Stimulated activated CD8-positive, alpha-beta memory T cell treated with anti-CD3 and anti-CD28 coated beads, Interleukin-7, amount 100 ng/mL, for 4 hours (primary cell): ENCODE results near the gene CD302.
"Not testable (repeated sequence)": the region's sequence is repeated elsewhere in the genome, so short reads cannot be mapped to it uniquely, and the experiment has no call there.

Experiments used
- DNase-seq, 2 donors: peaks; one replicate each; pipeline ENCODE4 v3.0.0-alpha.2; 2020; ENCODE audit warnings: low read depth in 2 of 2

The CD302 gene

GRCh38 chr2:159750873-159751272 is 47.1 kb downstream of the CD302 start:
- no peak for DNase-seq

DNA sequence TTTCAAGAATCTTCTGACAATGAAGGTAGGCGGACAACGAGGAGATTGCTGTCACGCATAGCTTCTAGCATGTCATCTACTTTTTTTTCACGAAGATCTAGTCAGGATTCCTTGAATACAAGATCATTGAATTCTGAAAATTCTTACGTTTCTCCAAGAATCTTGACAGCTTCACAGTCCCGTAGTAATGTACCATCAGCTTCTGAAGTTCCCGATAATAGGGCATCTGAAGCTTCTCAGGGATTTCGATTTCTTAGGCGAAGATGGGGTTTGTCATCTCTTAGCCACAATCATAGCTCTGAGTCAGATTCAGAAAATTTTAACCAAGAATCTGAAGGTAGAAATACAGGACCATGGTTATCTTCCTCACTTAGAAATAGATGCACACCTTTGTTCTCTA is 49.9 kb downstream of the CD302 start:
- DNase-seq, result no peak

- not testable (repeated sequence) for DNase-seq
These were observed 52.8 kb downstream of the CD302 start for GRCh38 chr2:159745237-159745636.

DNA sequence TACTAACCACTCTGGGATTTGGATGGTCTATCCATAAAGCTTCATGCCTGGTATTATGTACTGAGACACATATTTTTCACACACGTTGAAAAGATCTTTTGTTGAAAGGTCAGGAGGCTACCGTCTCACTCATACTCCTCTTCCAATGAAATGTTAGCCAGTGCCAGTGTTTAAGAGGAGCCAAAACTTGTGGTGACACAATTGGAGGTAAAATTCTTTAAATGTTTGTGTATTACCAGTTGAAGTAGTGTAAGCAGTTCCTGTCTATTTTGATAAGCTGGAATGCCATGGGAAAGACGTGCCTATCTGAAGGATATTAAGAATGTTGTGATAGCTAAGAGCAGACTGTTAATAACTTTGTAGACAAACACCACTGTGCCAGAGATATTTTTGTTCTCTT is 53.6 kb downstream of the CD302 start:
- DNase-seq, result no peak

DNA sequence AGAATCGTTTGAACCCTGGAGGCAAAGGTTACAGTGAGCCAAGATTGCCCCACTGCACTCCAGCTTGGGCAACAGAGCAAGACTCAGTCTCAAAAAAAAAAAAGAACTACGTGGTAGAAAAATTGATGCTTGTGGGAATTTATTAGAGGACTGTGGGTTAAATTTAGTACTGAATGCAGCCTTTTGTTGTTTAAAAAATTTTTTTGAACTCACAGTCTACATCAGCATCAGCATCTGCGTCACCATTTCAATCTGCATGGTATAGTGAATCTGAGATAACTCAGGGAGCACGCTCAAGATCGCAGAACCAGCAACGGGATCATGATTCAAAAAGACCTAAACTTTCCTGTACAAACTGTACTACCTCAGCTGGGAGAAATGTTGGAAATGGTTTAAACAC is 55.2 kb downstream of the CD302 start:
- DNase-seq, result no peak

DNA sequence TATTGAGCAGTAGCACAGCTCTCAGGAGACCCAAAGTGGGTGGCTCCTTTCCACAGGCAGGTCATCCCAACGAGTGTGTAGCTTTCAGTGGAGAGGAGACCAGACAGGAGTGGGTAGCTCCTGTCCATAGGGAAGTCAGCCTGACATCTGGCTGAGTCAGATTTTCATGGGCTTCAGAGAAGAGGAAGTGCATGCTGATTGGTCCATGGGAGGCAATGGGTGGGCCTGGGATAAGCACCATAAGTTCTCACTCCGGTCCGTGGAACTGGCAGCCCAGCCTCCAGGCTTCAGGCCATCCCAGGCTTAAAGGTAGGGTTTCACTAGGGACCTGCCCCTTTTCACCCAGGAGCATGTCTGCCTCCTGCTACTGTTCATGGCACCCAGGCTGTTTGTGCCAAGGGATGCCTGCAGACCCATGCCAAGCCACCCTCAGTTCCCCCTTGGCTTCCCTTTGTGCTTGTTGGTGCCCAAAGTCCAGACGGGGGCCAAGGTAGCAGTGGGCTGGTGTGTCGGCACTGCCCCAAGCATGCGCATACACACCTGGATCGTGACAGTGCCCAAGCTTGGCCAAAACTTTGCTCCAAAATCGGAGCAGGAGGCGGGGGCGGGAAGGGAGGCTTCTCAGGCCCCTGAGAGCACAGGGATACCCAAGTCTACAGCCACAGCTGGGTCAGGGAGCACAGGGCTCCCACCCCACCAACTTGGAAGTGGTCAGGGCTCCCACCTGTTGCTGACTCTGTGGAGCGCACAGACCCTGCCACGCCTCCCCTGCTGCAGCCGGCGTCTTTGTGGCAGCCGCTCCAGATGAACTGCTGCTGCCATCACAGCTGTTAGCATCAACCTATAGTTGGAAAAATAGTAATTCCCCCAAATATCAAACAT is 59.3 kb downstream of the CD302 start:
- no peak for DNase-seq

DNA sequence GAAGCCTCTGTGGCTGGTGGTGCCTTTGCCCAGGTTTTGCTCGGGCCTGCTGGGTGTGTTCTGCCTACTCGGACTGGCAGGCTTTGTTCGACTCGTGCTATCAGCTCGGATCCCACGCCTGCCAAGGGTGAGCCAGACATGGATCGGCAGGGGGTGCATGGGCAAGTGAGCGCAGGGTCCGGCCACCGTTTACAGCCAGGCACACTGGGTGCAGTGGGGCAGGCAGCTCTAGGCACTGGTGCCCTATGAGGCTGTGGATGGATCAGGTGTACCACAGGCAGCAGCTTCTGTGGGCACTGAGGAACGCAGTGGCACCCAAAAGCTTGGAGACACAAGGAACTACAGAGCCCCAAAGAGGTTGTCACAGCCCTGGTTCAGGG is 60.1 kb downstream of the CD302 start:
- no peak for DNase-seq

- no peak for DNase-seq
These were observed 60.6 kb downstream of the CD302 start for GRCh38 chr2:159737292-159737916.

DNA sequence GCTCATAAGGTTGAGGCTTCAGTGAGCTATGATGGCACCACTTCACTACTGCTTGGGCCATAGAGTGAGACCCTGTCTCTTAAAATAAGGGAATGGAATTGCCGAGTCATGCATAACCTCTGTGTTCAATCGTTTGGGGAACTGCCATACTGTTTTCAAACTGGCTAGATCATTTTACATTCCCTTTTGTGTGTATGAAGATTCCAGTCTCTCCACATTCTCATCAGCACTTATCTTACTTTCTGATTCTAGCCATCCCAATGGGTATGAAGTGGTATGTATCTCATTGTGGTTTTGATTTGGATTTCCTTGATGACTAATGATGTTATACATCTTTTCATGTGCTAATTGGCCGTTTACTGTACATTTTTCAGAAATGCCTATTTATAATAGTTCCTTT is 62.0 kb downstream of the CD302 start:
- no peak for DNase-seq

DNA sequence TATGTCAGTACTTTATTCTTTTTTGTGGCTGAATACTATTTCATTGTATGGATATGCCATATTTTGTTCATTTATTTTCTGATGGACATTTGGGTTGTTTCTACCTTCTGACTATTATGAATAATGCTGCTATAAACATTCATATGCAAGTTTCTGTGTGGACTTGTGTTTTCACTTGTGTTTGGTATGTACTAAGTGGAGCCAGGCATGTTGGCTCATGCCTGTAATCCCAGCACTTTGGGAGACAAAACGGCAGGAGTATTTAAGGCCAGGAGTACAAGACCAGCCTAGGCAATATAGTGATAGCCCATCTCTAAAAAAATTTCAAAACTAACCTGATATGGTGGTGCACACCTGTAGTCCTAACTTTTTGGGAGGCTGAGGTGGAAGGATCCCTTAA is 62.4 kb downstream of the CD302 start:
- DNase-seq, result no peak

DNA sequence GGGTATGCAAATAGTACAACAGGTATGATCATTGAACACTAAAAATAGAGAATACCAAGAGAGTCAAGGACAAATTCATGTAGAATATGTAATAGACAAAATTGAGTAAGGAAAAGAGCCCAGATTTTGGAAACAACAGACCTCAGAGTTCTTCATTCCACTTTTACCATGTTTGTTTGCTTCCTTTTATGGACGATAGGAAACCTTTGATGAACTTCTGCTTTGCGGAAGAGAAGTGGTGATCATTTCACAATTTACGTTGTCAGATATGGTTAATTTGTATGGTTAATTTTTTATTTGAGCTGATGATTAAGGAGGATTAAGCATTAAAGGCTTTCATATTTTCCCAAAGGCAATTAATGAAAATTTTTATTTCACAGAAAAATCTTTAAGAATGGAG is 69.4 kb downstream of the CD302 start:
- no peak for DNase-seq

GRCh38 chr2:159725713-159726112 is 72.3 kb downstream of the CD302 start:
- no peak for DNase-seq

DNA sequence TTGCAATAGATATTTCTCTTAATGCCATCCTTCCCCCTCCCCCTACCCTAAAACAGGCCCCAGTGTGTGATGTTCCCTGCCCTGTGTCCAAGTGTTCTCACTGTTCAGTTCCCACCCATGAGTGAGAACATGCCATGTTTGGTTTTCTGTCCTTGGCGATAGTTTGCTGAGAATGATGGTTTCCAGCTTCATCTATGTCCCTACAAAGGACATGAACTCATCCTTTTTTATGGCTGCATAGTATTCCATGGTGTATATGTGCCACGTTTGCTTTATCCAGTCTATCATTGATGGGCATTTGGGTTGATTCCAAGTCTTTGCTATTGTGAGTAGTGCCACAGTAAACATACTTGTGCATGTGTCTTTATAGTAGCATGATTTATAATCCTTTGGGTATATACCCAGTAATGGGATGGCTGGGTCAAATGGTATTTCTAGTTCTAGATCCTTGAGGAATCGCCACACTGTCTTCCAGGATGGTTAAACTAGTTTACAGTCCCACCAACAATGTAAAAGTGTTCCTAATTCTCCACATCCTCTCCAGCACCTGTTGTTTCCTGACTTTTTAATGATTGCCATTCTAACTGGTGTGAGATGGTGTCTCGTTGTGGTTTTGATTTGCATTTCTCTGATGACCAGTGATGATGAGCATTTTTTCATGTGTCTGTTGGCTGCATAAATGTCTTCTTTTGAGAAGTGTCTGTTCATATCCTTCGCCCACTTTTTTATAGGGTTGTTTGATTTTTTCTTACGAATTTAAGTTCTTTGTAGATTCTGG is 73.0 kb downstream of the CD302 start:
- DNase-seq, result not testable (repeated sequence)

DNA sequence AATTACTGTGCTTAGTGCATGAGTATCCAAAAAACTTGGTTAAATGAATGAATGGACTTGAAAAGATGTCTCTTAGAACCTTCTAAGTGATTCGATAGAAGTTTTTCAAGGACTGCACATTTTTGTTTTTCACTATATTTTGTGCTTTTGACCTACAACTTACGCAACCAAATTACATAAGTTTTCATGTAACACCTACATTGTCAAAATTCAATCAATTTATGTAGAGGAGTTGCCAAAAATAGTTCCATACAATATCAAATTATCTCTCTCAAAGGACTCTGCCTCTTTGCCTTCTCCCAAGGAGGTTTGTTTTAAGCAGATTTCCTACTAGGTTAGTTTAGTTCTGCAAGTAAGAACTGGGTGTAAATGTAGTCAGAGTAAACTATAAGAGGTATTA is 75.4 kb downstream of the CD302 start:
- no peak for DNase-seq

DNA sequence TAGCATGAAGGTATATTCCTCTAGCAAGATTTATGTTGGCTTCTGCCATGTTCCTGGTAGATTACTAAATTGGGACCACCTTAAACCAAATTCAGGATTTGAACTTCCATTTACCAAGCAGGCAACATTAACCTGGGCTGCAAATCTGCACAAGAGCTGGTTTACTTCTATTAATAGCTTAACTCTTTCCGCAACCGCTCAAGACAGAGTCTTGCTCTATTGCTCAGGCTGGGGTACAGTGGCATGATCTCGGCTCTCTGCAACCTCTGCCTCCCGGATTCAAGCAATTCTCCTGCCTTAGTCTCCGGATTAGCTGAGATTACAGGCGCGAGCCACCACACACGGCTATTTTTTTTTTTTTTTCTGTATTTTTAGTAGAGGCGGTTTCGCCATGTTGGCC is 77.3 kb downstream of the CD302 start:
- no peak for DNase-seq
